ENCODE results near the gene AP3D1.

AP3D1 gene

DNA sequence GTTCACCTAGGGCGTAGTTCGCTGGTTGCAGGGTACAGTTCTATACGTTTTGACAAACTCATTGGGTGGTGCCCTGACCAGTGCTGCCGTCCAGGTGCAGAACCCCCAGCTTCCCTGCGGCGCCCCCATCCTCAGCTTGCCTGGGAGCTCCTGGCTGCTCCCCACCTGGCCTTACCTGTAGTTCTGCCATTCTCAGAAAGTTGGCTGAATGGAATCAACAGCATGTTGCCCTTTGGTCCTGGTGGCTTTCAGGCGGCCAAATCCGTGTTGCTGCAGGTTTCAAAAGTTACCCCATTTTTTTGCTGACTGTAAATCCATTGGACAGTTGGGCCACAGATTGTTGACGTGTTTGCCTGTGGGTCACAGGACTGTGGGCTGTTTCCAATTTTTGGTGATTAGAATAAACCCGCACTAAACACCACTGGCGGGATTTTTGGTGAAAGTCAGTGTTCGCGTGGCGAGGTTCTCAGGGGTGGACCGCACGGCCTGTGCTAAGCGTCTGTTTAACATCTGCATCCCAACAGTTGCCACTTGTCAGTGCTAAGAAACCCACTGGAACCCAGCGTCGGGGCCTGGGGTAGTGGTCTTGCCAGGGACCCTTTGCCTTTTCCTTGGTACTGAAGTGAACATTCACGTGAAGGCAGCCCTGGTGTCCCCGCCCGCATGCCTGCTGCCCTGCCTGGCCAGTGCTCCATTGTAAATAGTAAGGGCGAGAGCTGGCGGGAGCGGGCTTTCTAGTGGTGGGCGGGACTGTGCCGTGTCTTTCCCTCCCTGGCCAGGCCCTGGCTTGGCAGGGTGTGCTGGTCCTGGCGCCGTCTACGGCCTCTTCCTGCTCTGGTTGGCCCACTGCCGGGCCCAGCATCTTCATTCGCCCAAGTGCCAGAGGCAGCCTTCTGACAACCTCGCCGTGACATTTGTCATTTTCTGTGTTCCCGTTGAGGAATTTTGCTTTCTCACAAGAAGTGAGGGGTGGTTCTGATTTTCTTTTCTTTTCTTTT lies 15.7 kb upstream of the AP3D1 start:
- Histone ChIP-seq H3K27me3 (ENCODE audit: control insufficient read depth, insufficient read depth, low read length) (no peaks in the 10 kb centered on the region), H3K36me3 (ENCODE audit: control insufficient read depth, insufficient read depth, low read length) (no peaks in the 10 kb centered on the region), H3K4me1 (ENCODE audit: control insufficient read depth, insufficient read depth, low read length) (peaks cover 66% of the 10 kb centered on the region), H3K9ac (ENCODE audit: low read length) (peak overlapping the region; percentile 68), H3K9me3 (ENCODE audit: control insufficient read depth, low read length) (no peaks in the 10 kb centered on the region), H3K4me3 (ENCODE audit: low read length) (no peak overlapping the region)

DNA sequence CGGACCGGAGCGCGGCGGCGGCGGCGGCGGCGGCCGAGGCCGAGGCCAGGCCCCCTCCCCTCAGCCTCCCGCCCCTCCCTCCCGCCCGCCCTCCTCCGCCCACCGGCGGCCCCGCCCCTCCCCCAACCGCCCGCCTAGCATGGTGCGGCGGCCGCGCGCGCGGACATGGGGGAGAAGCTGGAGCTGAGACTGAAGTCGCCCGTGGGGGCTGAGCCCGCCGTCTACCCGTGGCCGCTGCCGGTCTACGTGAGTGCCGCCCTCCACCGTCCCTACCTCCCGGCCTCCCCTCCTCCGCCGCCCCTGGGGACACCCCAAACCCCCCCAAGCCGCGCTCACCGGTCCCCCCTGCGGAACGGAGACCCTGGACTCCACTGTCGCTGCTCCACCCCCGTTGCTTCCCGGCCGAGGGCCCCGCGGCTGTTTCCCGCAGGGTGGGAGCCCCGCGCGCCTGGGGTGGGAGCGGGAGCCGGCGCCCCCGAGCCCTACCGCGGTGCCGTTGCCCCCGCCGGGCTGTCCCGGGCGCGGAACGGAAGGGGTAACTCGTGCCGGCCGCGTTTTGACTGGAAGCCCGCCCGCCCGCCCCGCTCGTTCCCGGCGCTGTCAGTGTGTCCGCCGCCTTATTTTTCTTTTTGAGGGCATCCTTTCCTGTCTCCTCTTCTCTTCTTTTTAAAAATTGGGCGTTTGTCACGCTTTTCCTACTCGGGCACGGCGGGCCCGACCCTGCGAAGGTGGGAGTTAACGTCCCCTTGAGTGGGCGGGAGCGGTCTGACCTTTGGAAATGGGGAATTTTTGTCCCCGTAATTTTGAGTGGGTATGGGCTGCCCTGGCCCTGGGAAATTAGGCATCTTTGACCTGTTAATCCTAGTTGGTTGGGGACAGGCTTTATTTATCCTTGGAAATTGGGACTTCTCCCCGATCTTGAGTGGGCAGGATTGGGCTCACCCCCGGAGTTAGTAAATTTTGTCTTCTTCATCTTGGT lies 12.9 kb upstream of the AP3D1 start:
- Histone ChIP-seq H3K4me3 (ENCODE audit: low read length) (peak overlapping the region; percentile 66), H3K4me1 (ENCODE audit: control insufficient read depth, insufficient read depth, low read length) (peaks cover 43% of the 10 kb centered on the region), H3K36me3 (ENCODE audit: control insufficient read depth, insufficient read depth, low read length) (no peaks in the 10 kb centered on the region), H3K27me3 (ENCODE audit: control insufficient read depth, insufficient read depth, low read length) (no peaks in the 10 kb centered on the region), H3K9me3 (ENCODE audit: control insufficient read depth, low read length) (no peaks in the 10 kb centered on the region), H3K9ac (ENCODE audit: low read length) (peak overlapping the region; percentile 76)

DNA sequence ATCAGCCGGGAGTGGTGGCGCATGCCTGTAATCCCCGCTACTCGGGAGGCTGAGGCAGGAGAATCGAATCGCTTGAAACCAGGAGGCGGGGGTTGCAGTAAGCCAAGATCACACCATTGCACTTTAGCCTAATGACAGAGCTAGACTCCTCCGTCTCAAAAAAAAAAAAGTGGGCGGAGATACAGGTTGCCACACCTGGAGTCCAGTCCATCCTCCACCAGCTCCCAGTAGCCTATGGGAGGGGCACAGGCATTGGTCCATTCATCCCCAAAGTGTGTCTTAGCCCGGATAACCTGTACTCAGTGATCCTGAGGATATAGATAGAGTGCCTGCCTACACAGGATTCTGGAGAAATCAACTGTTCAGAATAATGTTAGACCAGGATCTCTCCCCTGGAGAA lies 9.0 kb upstream of the AP3D1 start:
- Histone ChIP-seq H3K9me3 (ENCODE audit: control insufficient read depth, low read length) (no peaks in the 10 kb centered on the region), H3K36me3 (ENCODE audit: control insufficient read depth, insufficient read depth, low read length) (no peaks in the 10 kb centered on the region), H3K4me1 (ENCODE audit: control insufficient read depth, insufficient read depth, low read length) (peaks cover 12% of the 10 kb centered on the region), H3K4me3 (ENCODE audit: low read length) (no peak overlapping the region), H3K9ac (ENCODE audit: low read length) (no peak overlapping the region), H3K27me3 (ENCODE audit: control insufficient read depth, insufficient read depth, low read length) (no peaks in the 10 kb centered on the region)

DNA sequence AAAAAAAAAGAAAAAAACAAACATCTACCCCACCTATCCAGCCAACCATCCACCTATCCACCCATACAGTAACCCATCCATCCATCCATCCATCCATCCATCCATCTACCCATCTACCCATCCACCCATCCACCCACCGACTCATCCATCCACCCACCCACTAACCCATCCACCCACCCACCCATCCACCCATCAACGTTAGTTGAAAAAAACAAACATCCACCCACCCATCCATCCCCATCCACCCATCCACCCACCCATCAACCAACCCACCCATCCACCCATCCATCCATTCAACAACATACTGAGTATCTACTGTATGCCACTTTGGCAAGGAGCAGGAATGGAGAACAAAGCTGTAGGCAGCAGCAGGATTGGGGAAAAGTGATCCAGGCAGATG lies 6.1 kb upstream of the AP3D1 start:
- Histone ChIP-seq H3K27me3 (ENCODE audit: control insufficient read depth, insufficient read depth, low read length) (no peaks in the 10 kb centered on the region), H3K4me3 (ENCODE audit: low read length) (no peak overlapping the region), H3K36me3 (ENCODE audit: control insufficient read depth, insufficient read depth, low read length) (no peaks in the 10 kb centered on the region), H3K9me3 (ENCODE audit: control insufficient read depth, low read length) (no peaks in the 10 kb centered on the region), H3K4me1 (ENCODE audit: control insufficient read depth, insufficient read depth, low read length) (peaks cover 5% of the 10 kb centered on the region), H3K9ac (ENCODE audit: low read length) (no peak overlapping the region)

DNA sequence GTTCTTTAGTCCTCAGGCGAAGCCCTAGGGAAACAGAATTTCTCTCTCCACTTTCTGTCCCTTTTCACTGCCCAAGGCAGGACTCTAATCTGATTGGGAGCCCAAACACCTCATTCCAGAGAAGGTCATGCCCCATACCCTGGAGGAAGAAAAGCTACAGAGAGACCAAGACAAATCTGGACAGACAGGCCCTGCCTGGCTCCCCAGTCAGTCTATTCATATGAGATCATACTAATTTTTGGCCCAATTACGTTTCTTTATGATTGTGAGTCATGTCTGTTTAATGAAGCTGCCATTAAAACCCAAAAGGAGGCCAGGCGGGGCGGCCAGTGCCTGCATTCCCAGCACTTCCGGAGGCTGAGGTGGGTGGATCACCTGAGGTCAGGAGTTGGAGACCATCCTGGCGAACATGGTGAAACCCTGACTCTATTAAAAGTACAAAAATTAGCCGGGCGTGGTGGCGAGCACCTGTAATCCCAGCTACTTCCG lies 3.3 kb upstream of the AP3D1 start:
- Histone ChIP-seq H3K27me3 (ENCODE audit: control insufficient read depth, insufficient read depth, low read length) (no peaks in the 10 kb centered on the region), H3K4me3 (ENCODE audit: low read length) (no peak overlapping the region), H3K36me3 (ENCODE audit: control insufficient read depth, insufficient read depth, low read length) (no peaks in the 10 kb centered on the region), H3K9ac (ENCODE audit: low read length) (no peak overlapping the region), H3K9me3 (ENCODE audit: control insufficient read depth, low read length) (no peaks in the 10 kb centered on the region), H3K4me1 (ENCODE audit: control insufficient read depth, insufficient read depth, low read length) (peaks cover 9% of the 10 kb centered on the region)

DNA sequence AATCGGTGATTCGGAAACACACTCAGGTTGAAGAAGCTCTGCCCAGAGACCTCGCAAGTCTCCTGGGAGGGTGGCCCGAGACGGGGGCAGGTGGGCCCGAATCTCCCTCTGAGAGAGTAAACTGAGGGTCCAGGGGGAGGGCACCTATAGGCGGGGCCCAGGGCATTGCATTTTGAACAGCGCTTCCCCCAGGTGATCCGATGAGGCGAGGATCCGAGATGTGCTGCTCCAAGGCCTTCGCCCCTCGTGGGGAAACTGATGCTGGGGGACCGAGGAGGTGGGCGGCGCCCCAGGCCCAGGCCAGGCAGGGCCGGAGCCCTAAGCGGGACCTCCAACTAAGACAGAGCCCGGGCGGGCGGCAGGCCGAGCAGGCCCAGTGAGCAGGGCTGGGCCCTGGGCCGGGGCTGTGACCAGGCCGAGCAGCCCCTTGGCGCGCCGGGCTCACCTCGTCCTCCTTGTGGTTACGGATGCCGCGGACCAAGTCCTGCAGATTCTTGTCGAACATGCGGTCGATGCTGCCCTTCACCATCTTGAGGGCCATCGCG lies 500 bp downstream of the AP3D1 start:
- no peaks in the 10 kb centered on the region for H3K27me3 ChIP-seq (ENCODE audit: control insufficient read depth, insufficient read depth, low read length)
- H3K36me3 ChIP-seq (ENCODE audit: control insufficient read depth, insufficient read depth, low read length): peaks cover 4% of the 10 kb centered on the region
- H3K9ac ChIP-seq (ENCODE audit: low read length): peak overlapping the region; percentile 81
- peak overlapping the region; percentile 89 for H3K4me3 ChIP-seq (ENCODE audit: low read length)
- H3K9me3 ChIP-seq (ENCODE audit: control insufficient read depth, low read length): no peaks in the 10 kb centered on the region
- H3K4me1 ChIP-seq (ENCODE audit: control insufficient read depth, insufficient read depth, low read length): peaks cover 20% of the 10 kb centered on the region

DNA sequence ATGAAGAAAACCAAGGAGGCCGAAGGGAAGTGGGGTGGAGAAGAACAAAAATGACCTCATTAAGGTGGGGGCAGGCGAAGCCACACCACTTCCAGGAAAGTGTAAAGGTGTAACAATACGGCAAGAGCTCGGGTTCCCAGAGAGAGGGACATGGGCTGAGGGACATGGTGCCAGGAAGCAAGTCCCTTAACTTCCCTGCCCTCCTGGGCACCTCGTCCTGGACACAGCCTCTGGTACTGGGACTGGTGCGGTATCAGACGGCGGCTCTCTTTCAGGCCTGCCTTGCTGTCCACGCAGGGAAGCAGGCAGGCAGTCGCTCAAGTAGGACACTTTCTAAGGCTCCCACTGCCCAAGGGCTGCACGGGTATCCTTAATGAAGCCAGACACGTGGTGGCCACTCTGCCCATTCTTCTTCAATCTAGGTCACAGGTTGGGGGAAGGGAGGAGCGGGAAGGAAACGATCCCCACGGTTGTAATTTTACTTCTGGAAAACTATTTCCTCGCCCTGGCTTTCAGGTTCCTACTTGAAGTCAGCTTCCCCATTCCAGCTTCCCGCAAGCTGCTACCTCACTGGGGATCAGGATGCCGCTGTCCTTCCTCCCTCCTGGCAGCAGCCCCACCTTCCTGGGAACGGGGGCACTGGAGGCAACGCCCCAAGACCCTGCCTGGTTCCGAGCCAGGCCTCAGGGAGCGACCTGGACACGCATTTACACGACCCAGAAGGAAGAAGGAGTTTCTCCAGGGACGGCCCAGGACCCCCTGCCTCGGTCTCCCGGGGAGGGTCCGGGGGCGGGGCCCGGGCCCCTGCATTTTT lies 1.2 kb downstream of the AP3D1 start:
- Histone ChIP-seq H3K4me1 (ENCODE audit: control insufficient read depth, insufficient read depth, low read length) (peaks cover 20% of the 10 kb centered on the region), H3K9ac (ENCODE audit: low read length) (peak overlapping the region; percentile 81), H3K36me3 (ENCODE audit: control insufficient read depth, insufficient read depth, low read length) (peaks cover 4% of the 10 kb centered on the region), H3K4me3 (ENCODE audit: low read length) (peak overlapping the region; percentile 89), H3K27me3 (ENCODE audit: control insufficient read depth, insufficient read depth, low read length) (no peaks in the 10 kb centered on the region), H3K9me3 (ENCODE audit: control insufficient read depth, low read length) (no peaks in the 10 kb centered on the region)

DNA sequence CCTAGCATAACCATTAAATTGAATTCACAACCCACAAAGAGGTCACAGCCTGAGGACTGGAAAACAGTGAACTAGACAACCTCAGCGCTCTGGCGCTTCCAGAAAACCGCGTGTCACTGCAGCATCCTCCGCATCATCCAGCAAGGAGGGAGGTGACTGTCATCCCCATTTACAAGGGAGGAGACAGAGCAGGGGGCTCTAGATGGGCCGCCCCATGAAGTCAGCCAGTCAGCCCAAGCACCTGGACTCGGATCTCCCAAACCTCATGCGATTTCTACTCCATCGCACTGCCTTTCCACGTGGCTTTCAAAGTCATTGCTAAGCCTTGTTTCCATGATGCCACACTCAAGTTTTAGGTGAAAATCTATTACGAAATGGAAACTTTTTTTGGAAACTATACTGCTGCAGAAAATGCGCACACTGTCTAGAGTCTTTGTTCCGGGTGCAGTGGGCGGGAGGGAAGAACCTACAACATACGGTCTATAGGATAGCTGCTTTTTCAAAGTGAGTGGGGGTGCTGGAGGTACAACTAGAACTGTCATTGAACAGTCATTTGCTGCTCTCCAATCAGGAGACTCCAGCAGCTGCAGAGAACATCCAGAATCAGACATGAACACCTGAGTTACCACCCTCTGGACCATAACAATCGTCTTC lies 2.8 kb downstream of the AP3D1 start:
- Histone ChIP-seq H3K9ac (ENCODE audit: low read length) (no peak overlapping the region), H3K9me3 (ENCODE audit: control insufficient read depth, low read length) (no peaks in the 10 kb centered on the region), H3K36me3 (ENCODE audit: control insufficient read depth, insufficient read depth, low read length) (peaks cover 4% of the 10 kb centered on the region), H3K4me1 (ENCODE audit: control insufficient read depth, insufficient read depth, low read length) (peaks cover 20% of the 10 kb centered on the region), H3K4me3 (ENCODE audit: low read length) (no peak overlapping the region), H3K27me3 (ENCODE audit: control insufficient read depth, insufficient read depth, low read length) (no peaks in the 10 kb centered on the region)

DNA sequence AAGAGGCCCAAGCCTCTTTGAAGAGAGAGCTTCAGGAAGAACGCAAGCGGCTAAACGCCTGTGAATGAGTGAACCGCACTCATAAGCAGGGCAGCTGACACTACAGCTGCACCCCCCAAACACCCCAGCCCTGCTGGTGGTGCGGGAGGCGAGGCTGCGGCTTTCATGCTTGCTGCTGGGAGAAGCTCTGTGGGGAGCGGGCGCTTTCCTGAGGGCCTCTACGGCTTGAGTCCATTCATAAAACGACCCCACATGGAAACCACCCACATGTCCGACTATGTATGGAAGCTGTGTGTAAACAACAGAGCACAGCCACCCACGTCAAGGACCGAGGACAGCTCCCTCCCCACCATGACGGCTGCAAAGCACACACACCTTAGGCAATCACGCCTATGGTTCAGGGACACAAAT lies 5.5 kb downstream of the AP3D1 start:
- Histone ChIP-seq H3K4me1 (ENCODE audit: control insufficient read depth, insufficient read depth, low read length) (peaks cover 20% of the 10 kb centered on the region), H3K9ac (ENCODE audit: low read length) (no peak overlapping the region), H3K4me3 (ENCODE audit: low read length) (no peak overlapping the region), H3K27me3 (ENCODE audit: control insufficient read depth, insufficient read depth, low read length) (no peaks in the 10 kb centered on the region), H3K36me3 (ENCODE audit: control insufficient read depth, insufficient read depth, low read length) (peaks cover 4% of the 10 kb centered on the region), H3K9me3 (ENCODE audit: control insufficient read depth, low read length) (no peaks in the 10 kb centered on the region)

DNA sequence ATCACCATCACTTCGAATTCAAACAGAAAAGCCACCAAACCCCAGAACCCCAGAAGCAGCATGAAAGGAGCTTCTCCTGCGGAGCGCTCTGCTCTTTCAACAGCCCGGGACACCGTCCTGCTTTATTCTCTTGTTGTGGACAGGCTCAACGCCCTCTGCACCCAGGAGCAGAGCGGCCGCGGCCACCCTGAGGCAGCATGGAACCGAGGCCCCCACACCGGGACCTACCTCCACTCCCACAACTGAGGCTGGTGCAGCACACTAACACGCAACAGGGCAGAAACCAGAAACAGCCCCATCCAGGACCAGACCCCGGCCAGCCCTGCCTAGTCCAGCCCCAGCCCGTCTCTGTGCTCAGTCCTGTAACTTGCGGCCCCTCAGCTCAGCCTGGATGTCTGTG lies 7.2 kb downstream of the AP3D1 start:
- Histone ChIP-seq H3K9ac (ENCODE audit: low read length) (no peak overlapping the region), H3K4me3 (ENCODE audit: low read length) (no peak overlapping the region), H3K27me3 (ENCODE audit: control insufficient read depth, insufficient read depth, low read length) (no peaks in the 10 kb centered on the region), H3K9me3 (ENCODE audit: control insufficient read depth, low read length) (no peaks in the 10 kb centered on the region), H3K36me3 (ENCODE audit: control insufficient read depth, insufficient read depth, low read length) (peaks cover 4% of the 10 kb centered on the region), H3K4me1 (ENCODE audit: control insufficient read depth, insufficient read depth, low read length) (peaks cover 6% of the 10 kb centered on the region)

All from mucosa of stomach (tissue), 1 donor.